ENCODE measurements around the gene SPSB1. TPM values are rescaled to one million over a fixed set of nuclear protein-coding genes. Genes with fewer than 3 reads are reported as not detected.

The SPSB1 gene
- total and polyA plus RNA-seq, 10 of the 15 experiments (the other 5 are each of a cell fraction or from before 2014, with no cell fraction given): 0.02 to 2.0 (median 0.90) TPM; not detected in 1

DNA sequence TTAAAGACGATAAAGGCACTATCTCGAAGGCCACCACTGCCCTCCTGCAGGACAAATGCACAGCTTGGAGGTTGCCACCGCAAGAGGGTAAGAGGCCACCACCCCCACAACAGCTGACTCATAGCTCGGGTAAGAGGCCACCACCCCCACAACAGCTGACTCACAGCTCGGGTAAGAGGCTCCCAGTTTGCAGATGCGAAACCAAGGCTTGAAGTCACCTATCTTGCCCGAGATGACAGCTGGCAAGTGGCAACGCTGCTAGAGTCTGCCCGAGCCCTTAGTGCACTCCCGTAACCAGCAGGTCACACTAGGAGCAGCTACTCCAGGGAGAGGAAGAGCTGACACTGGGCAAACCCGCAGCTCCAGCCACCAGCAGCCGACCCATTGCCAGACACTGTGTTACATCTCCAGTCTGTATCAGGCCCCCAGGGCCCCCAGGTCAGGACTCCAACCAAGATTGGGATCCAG is 17.1 kb upstream of the SPSB1 start (continued):
- peak; percentile 26 to 39; a peak in 1 of 4 replicates for TF ChIP-seq IKZF2 (IDR thresholded peaks at IDR 0.05)
- peak; percentile 73; the same call in 1 of the 2 replicates for TF ChIP-seq BACH1 (IDR thresholded peaks at IDR 0.05; ENCODE audit: borderline replicate concordance)
- no peak for TF ChIP-seq SMAD1 (IDR thresholded peaks at IDR 0.05; ENCODE audit: low read depth, partially characterized antibody)
- no peak for TF ChIP-seq STAT3 (IDR thresholded peaks at IDR 0.05; ENCODE audit: low read depth, low read length)
- TF ChIP-seq CREB1 (IDR thresholded peaks at IDR 0.05; ENCODE audit: low read depth): peak; percentile 33; the same call in 1 of the 2 replicates
- peak; percentile 49 for TF ChIP-seq SP1 (IDR thresholded peaks at IDR 0.05; ENCODE audit: low read depth, low read length)
- TF ChIP-seq ZBTB11 (CRISPR knock-in tag; IDR thresholded peaks at IDR 0.05): no peak
- no peak for TF ChIP-seq CTCF (IDR thresholded peaks at IDR 0.05 in 2 of 3, conservative IDR thresholded peaks at IDR 0.05 in 1 of 3; ENCODE audit: control insufficient read depth in 2 of 3, extremely low read depth in 1 of 3, insufficient read depth in 1 of 3, low read depth in 3 of 3, low read length in 3 of 3)
- no peak for TF ChIP-seq LARP7 (IDR thresholded peaks at IDR 0.05)
- TF ChIP-seq SMARCA5 (IDR thresholded peaks at IDR 0.05): no peak
- TF ChIP-seq RCOR1 (conservative IDR thresholded peaks at IDR 0.05; ENCODE audit: low read depth, low read length): no peak
- peak; percentile 91 for TF ChIP-seq DPF2 (IDR thresholded peaks at IDR 0.05)
- no peak for TF ChIP-seq RELB (IDR thresholded peaks at IDR 0.05; ENCODE audit: low read depth)
- no peak for TF ChIP-seq TAF1 (IDR thresholded peaks at IDR 0.05; ENCODE audit: borderline replicate concordance, low read depth, low read length)
- no peak for TF ChIP-seq CEBPZ (IDR thresholded peaks at IDR 0.05; ENCODE audit: low read depth, low read length)
- TF ChIP-seq MAX (IDR thresholded peaks at IDR 0.05; ENCODE audit: low read depth, low read length): no peak
- no peak for TF ChIP-seq POLR2AphosphoS5 (IDR thresholded peaks at IDR 0.05; ENCODE audit: low read length)

All from GM12878 (cell line).